ENCODE results near the gene CABP7.

Gene CABP7

GRCh38 chr22:29758959-29759358 lies 39.2 kb downstream of the CABP7 start:
- Histone ChIP-seq H3K4me3 (ENCODE audit: extremely low read depth, insufficient read depth, low read length, poor library complexity, severe bottlenecking) (no peak overlapping the region), H3K36me3 (ENCODE audit: control insufficient read depth, insufficient read depth, low read length) (no peaks in the 10 kb centered on the region), H3K27ac (ENCODE audit: low read depth, low read length, severe bottlenecking) (peak overlapping the region; percentile 5), H3K4me1 (ENCODE audit: control insufficient read depth, insufficient read depth, low read length, poor library complexity, severe bottlenecking) (no peaks in the 10 kb centered on the region), H3K9me3 (ENCODE audit: control insufficient read depth, low read length) (no peaks in the 10 kb centered on the region)
- 83 to 97% methylated on average over 3 to 4 of the region's 5 CpGs for WGBS, 2 experiments (ENCODE audit: insufficient coverage in 2 of 2)

- Histone ChIP-seq H3K36me3 (ENCODE audit: control insufficient read depth, insufficient read depth, low read length) (no peaks in the 10 kb centered on the region), H3K27ac (ENCODE audit: low read depth, low read length, severe bottlenecking) (no peak overlapping the region), H3K4me1 (ENCODE audit: control insufficient read depth, insufficient read depth, low read length, poor library complexity, severe bottlenecking) (no peaks in the 10 kb centered on the region), H3K9me3 (ENCODE audit: control insufficient read depth, low read length) (no peaks in the 10 kb centered on the region), H3K4me3 (ENCODE audit: extremely low read depth, insufficient read depth, low read length, poor library complexity, severe bottlenecking) (no peak overlapping the region)
- 71 to 73% methylated on average over 12 to 14 of the region's 15 CpGs for WGBS, 2 experiments (ENCODE audit: insufficient coverage in 2 of 2)
Observed at GRCh38 chr22:29762263-29762662, 42.5 kb downstream of the CABP7 start.

GRCh38 chr22:29765905-29766631 lies 46.3 kb downstream of the CABP7 start:
- 63 to 73% methylated on average over 14 to 15 of the region's 15 CpGs for WGBS, 2 experiments (ENCODE audit: insufficient coverage in 2 of 2)
- Histone ChIP-seq H3K4me1 (ENCODE audit: control insufficient read depth, insufficient read depth, low read length, poor library complexity, severe bottlenecking) (peaks cover 8% of the 10 kb centered on the region), H3K36me3 (ENCODE audit: control insufficient read depth, insufficient read depth, low read length) (peaks cover 25% of the 10 kb centered on the region), H3K4me3 (ENCODE audit: extremely low read depth, insufficient read depth, low read length, poor library complexity, severe bottlenecking) (peak overlapping the region; percentile 91), H3K27ac (ENCODE audit: low read depth, low read length, severe bottlenecking) (peak overlapping the region; percentile 67), H3K9me3 (ENCODE audit: control insufficient read depth, low read length) (no peaks in the 10 kb centered on the region)

GRCh38 chr22:29766632-29767170 lies 46.9 kb downstream of the CABP7 start, which contains the start of gene ZMAT5:
TSS of gene ZMAT5 (minus strand) at chr22:29767007. CDS start at chr22:29748544, 18,463 bp downstream.
- peaks cover 8% of the 10 kb centered on the region for H3K4me1 ChIP-seq (ENCODE audit: control insufficient read depth, insufficient read depth, low read length, poor library complexity, severe bottlenecking)
- H3K36me3 ChIP-seq (ENCODE audit: control insufficient read depth, insufficient read depth, low read length) = peaks cover 25% of the 10 kb centered on the region
- 1 to 3% methylated on average over 23 to 24 of the region's 32 CpGs for WGBS, 2 experiments (ENCODE audit: insufficient coverage in 2 of 2)
- H3K9me3 ChIP-seq (ENCODE audit: control insufficient read depth, low read length) = no peaks in the 10 kb centered on the region
- peak within 1 kb of the TSS; percentile 91 for H3K4me3 ChIP-seq (ENCODE audit: extremely low read depth, insufficient read depth, low read length, poor library complexity, severe bottlenecking)
- peak within 1 kb of the TSS; percentile 67 for H3K27ac ChIP-seq (ENCODE audit: low read depth, low read length, severe bottlenecking)

- H3K4me1 ChIP-seq (ENCODE audit: control insufficient read depth, insufficient read depth, low read length, poor library complexity, severe bottlenecking) = peaks cover 8% of the 10 kb centered on the region
- WGBS, 2 experiments (ENCODE audit: insufficient coverage in 2 of 2) = 1 to 3% methylated on average over 34 to 43 of the region's 46 CpGs
- H3K36me3 ChIP-seq (ENCODE audit: control insufficient read depth, insufficient read depth, low read length) = peaks cover 25% of the 10 kb centered on the region
- H3K4me3 ChIP-seq (ENCODE audit: extremely low read depth, insufficient read depth, low read length, poor library complexity, severe bottlenecking) = peak within 1 kb of the TSS; percentile 91
- no peaks in the 10 kb centered on the region for H3K9me3 ChIP-seq (ENCODE audit: control insufficient read depth, low read length)
- peak within 1 kb of the TSS; percentile 67 for H3K27ac ChIP-seq (ENCODE audit: low read depth, low read length, severe bottlenecking)
Observed at GRCh38 chr22:29767171-29768051, 47.6 kb downstream of the CABP7 start, which contains the start of gene UQCR10. TSS of gene UQCR10 (plus strand) at chr22:29767369. CDS start at chr22:29767399, 30 bp downstream.

- Histone ChIP-seq H3K4me3 (ENCODE audit: extremely low read depth, insufficient read depth, low read length, poor library complexity, severe bottlenecking) (peak overlapping the region; percentile 91), H3K4me1 (ENCODE audit: control insufficient read depth, insufficient read depth, low read length, poor library complexity, severe bottlenecking) (peaks cover 8% of the 10 kb centered on the region), H3K9me3 (ENCODE audit: control insufficient read depth, low read length) (no peaks in the 10 kb centered on the region), H3K36me3 (ENCODE audit: control insufficient read depth, insufficient read depth, low read length) (peaks cover 25% of the 10 kb centered on the region), H3K27ac (ENCODE audit: low read depth, low read length, severe bottlenecking) (no peak overlapping the region)
- 52 to 77% methylated on average over 4 to 5 of the region's 6 CpGs for whole genome bisulfite sequencing, 2 experiments (ENCODE audit: insufficient coverage in 2 of 2)
Observed at GRCh38 chr22:29768052-29768693, 48.4 kb downstream of the CABP7 start.

GRCh38 chr22:29769723-29770321 lies 50.0 kb downstream of the CABP7 start:
- H3K27ac ChIP-seq (ENCODE audit: low read depth, low read length, severe bottlenecking) = no peak overlapping the region
- no peak overlapping the region for H3K4me3 ChIP-seq (ENCODE audit: extremely low read depth, insufficient read depth, low read length, poor library complexity, severe bottlenecking)
- H3K4me1 ChIP-seq (ENCODE audit: control insufficient read depth, insufficient read depth, low read length, poor library complexity, severe bottlenecking) = peaks cover 8% of the 10 kb centered on the region
- WGBS, 2 experiments (ENCODE audit: insufficient coverage in 2 of 2) = 100% methylated on average over 1 of the region's 2 CpGs; no CpG with 5 or more reads in 1 of the 2 experiments
- peaks cover 25% of the 10 kb centered on the region for H3K36me3 ChIP-seq (ENCODE audit: control insufficient read depth, insufficient read depth, low read length)
- H3K9me3 ChIP-seq (ENCODE audit: control insufficient read depth, low read length) = no peaks in the 10 kb centered on the region

GRCh38 chr22:29772170-29772641 lies 52.4 kb downstream of the CABP7 start:
- Histone ChIP-seq H3K36me3 (ENCODE audit: control insufficient read depth, insufficient read depth, low read length) (peaks cover 25% of the 10 kb centered on the region), H3K27ac (ENCODE audit: low read depth, low read length, severe bottlenecking) (peak overlapping the region; percentile 49), H3K4me3 (ENCODE audit: extremely low read depth, insufficient read depth, low read length, poor library complexity, severe bottlenecking) (no peak overlapping the region), H3K9me3 (ENCODE audit: control insufficient read depth, low read length) (no peaks in the 10 kb centered on the region), H3K4me1 (ENCODE audit: control insufficient read depth, insufficient read depth, low read length, poor library complexity, severe bottlenecking) (peaks cover 8% of the 10 kb centered on the region)
- 51 to 58% methylated on average over 2 to 5 of the region's 5 CpGs for whole genome bisulfite sequencing, 2 experiments (ENCODE audit: insufficient coverage in 2 of 2)

GRCh38 chr22:29773233-29773632 lies 53.4 kb downstream of the CABP7 start:
- Histone ChIP-seq H3K4me1 (ENCODE audit: control insufficient read depth, insufficient read depth, low read length, poor library complexity, severe bottlenecking) (peaks cover 8% of the 10 kb centered on the region), H3K27ac (ENCODE audit: low read depth, low read length, severe bottlenecking) (peak overlapping the region; percentile 49), H3K4me3 (ENCODE audit: extremely low read depth, insufficient read depth, low read length, poor library complexity, severe bottlenecking) (no peak overlapping the region), H3K36me3 (ENCODE audit: control insufficient read depth, insufficient read depth, low read length) (peaks cover 25% of the 10 kb centered on the region), H3K9me3 (ENCODE audit: control insufficient read depth, low read length) (no peaks in the 10 kb centered on the region)
- WGBS, 2 experiments (ENCODE audit: insufficient coverage in 2 of 2) = 63% methylated on average over 1 to 2 of the region's 2 CpGs

- no peaks in the 10 kb centered on the region for H3K36me3 ChIP-seq (ENCODE audit: control insufficient read depth, insufficient read depth, low read length)
- no peak overlapping the region for H3K4me3 ChIP-seq (ENCODE audit: extremely low read depth, insufficient read depth, low read length, poor library complexity, severe bottlenecking)
- H3K4me1 ChIP-seq (ENCODE audit: control insufficient read depth, insufficient read depth, low read length, poor library complexity, severe bottlenecking) = peaks cover 36% of the 10 kb centered on the region
- 90 to 94% methylated on average over 2 to 3 of the region's 5 CpGs for WGBS, 2 experiments (ENCODE audit: insufficient coverage in 2 of 2)
- peak overlapping the region; percentile 85 for H3K27ac ChIP-seq (ENCODE audit: low read depth, low read length, severe bottlenecking)
- H3K9me3 ChIP-seq (ENCODE audit: control insufficient read depth, low read length) = no peaks in the 10 kb centered on the region
Observed at GRCh38 chr22:29780220-29780619, 60.4 kb downstream of the CABP7 start.

All from mesodermal cell (in vitro differentiated cells).